GM12878 (cell line): ENCODE measurements around the gene MROH7. TPM values are rescaled to one million over a fixed set of nuclear protein-coding genes. Genes with fewer than 3 reads are reported as not detected.

Experiments used
- ATAC-seq: fragments of 200-7000 bp; cut with Tn5 transposase; 3 replicates; pipeline ENCODE4 v1.9.1; 2020; ENCODE audit warnings: mild to moderate bottlenecking, moderate library complexity
- BruUV-seq: library from RNA; stranded (reverse); fragments of 400-500 nt; replicated peaks from 2 replicates; lab custom pipeline; 2021; lab: Mats Ljungman, UMichigan
- CTCF ChIA-PET: fragments of 300-600 bp; sonication (Branson Sonifier 250); formaldehyde crosslinking; extraction: SDS; loops from one replicate; lab custom pipeline; 2021; ENCODE audit warnings: inconsistent platforms; lab: Yijun Ruan, JAX
- POLR2A ChIA-PET: fragments of 350-600 bp; formaldehyde crosslinking; extraction: SDS; loops from one replicate; lab custom pipeline; 2021; ENCODE audit warnings: inconsistent platforms; lab: Charles Lee
- RAD21 ChIA-PET: fragments of 300-600 bp; sonication (Branson Sonifier 250); formaldehyde crosslinking; loops from one replicate; lab custom pipeline; 2023; ENCODE audit warnings: antibody characterized with exemption; ENCODE audit not compliant: unreplicated experiment; lab: Charles Lee
- SMC1A ChIA-PET: fragments of 300-600 bp; sonication (Branson Sonifier 250); formaldehyde crosslinking; loops from one replicate; lab custom pipeline; 2023; ENCODE audit not compliant: unreplicated experiment, uncharacterized antibody; lab: Charles Lee
- DNase-seq: peaks from one replicate; pipeline ENCODE4 v3.0.0-alpha.2; 2011; ENCODE audit warnings: low read depth, low spot score
- FAIRE-seq: peaks from 3 replicates; lab custom pipeline; 2011; peaks lifted over from hg19 to GRCh38; lab: Jason Lieb, UNC
- H2AFZ ChIP-seq: 2 replicates; pipeline ENCODE4 v1.6.0; 2011; ENCODE audit warnings: low read depth, low read length, control low read depth; ENCODE audit not compliant: control insufficient read depth
- H3K27ac ChIP-seq: 2 replicates; pipeline ENCODE4 v1.5.1; 2011; ENCODE audit warnings: control low read depth; ENCODE audit not compliant: control insufficient read depth, insufficient read depth
- H3K27me3 ChIP-seq, 2 experiments: replicated peaks in 1 of 2; 2 replicates each; pipeline versions ENCODE4 v1.6.0 to v1.6.1; 2011; ENCODE audit warnings: low read length in 1 of 2; ENCODE audit not compliant: control insufficient read depth in 2 of 2, insufficient read depth in 2 of 2
- H3K36me3 ChIP-seq, 2 experiments: 2 replicates each; pipeline ENCODE4 v1.5.1; 2011; ENCODE audit warnings: low read length in 1 of 2; ENCODE audit not compliant: control insufficient read depth in 2 of 2, insufficient read depth in 2 of 2
- H3K4me1 ChIP-seq: 2 replicates; pipeline ENCODE4 v1.6.1; 2011; ENCODE audit warnings: mild to moderate bottlenecking, low read length, moderate library complexity, mixed read lengths; ENCODE audit not compliant: control insufficient read depth, insufficient read depth
- H3K4me2 ChIP-seq: 2 replicates; pipeline ENCODE4 v1.6.0; 2011; ENCODE audit warnings: control low read depth; ENCODE audit not compliant: control insufficient read depth, insufficient read depth
- H3K4me3 ChIP-seq: fragments of 200-600 bp; sonication (generic); 2 replicates; pipeline ENCODE4 v1.5.1; 2016
- H3K79me2 ChIP-seq: 2 replicates; pipeline ENCODE4 v1.6.0; 2011; ENCODE audit warnings: low read length; ENCODE audit not compliant: control insufficient read depth, insufficient read depth
- H3K9ac ChIP-seq: 2 replicates; pipeline ENCODE4 v1.8.0; 2011; ENCODE audit warnings: low read length, control low read depth, mixed read lengths; ENCODE audit not compliant: control insufficient read depth, insufficient read depth
- H3K9me3 ChIP-seq: replicated peaks from 3 replicates; pipeline ENCODE4 v1.5.1; 2011; ENCODE audit warnings: mild to moderate bottlenecking, low read length; ENCODE audit not compliant: control insufficient read depth, insufficient read depth
- H4K20me1 ChIP-seq: 2 replicates; pipeline ENCODE4 v1.6.0; 2011; ENCODE audit not compliant: control insufficient read depth, insufficient read depth
- DPF2 ChIP-seq: fragments of 450-650 bp; IDR thresholded peaks from 2 replicates; pipeline ENCODE4 v1.6.1; 2017; ENCODE audit warnings: mild to moderate bottlenecking
- ETV6 ChIP-seq, 2 experiments: fragments of 450-650 bp in 1 of 2; IDR thresholded peaks in 1 of 2; conservative IDR thresholded peaks in 1 of 2; 2 replicates each; pipeline ENCODE4 v1.6.1; 2014; ENCODE audit warnings: antibody characterized with exemption in 1 of 2, borderline replicate concordance in 1 of 2, low read depth in 1 of 2, mild to moderate bottlenecking in 1 of 2, moderate library complexity in 1 of 2
- EZH2 ChIP-seq: IDR thresholded peaks from 2 replicates; pipeline ENCODE4 v1.6.1; 2012; ENCODE audit warnings: low read depth, mild to moderate bottlenecking, control low read depth, inconsistent platforms, low read length, borderline replicate concordance; ENCODE audit not compliant: control insufficient read depth
- FOS ChIP-seq: IDR thresholded peaks from 3 replicates; pipeline ENCODE4 v1.6.1; 2011; ENCODE audit warnings: borderline replicate concordance; ENCODE audit not compliant: insufficient read length; ENCODE audit errors: extremely low read depth
- HDAC2 ChIP-seq: fragments of 200-600 bp; sonication (generic); IDR thresholded peaks from 2 replicates; pipeline ENCODE4 v1.6.1; 2017
- IRF4 ChIP-seq: IDR thresholded peaks from 2 replicates; pipeline ENCODE4 v1.6.1; 2011; ENCODE audit warnings: low read depth, low read length
- NFIC ChIP-seq: IDR thresholded peaks from 2 replicates; pipeline ENCODE4 v1.6.1; 2012; ENCODE audit warnings: low read depth, mild to moderate bottlenecking, inconsistent platforms, low read length, moderate library complexity
- PAX8 ChIP-seq: fragments of 450-650 bp; IDR thresholded peaks from 2 replicates; pipeline ENCODE4 v1.6.1; 2017; ENCODE audit warnings: mild to moderate bottlenecking, moderate library complexity
- POLR2A ChIP-seq: IDR thresholded peaks from 2 replicates; pipeline ENCODE4 v1.6.1; 2011; ENCODE audit warnings: low read depth, mild to moderate bottlenecking, low read length
- POLR2AphosphoS2 ChIP-seq: IDR thresholded peaks from 2 replicates; pipeline ENCODE4 v1.6.1; 2011; ENCODE audit warnings: low read depth, mild to moderate bottlenecking, low read length, improper control_type of control experiment, moderate library complexity
- SMARCA5 ChIP-seq: fragments of 450-650 bp; IDR thresholded peaks from 2 replicates; pipeline ENCODE4 v1.6.1; 2017; ENCODE audit warnings: mild to moderate bottlenecking
- TCF7 ChIP-seq: IDR thresholded peaks from 2 replicates; pipeline ENCODE4 v1.6.1; 2014; ENCODE audit warnings: antibody characterized with exemption, borderline replicate concordance
- WRNIP1 ChIP-seq: IDR thresholded peaks from 2 replicates; pipeline ENCODE4 v1.6.1; 2011; ENCODE audit warnings: low read depth, low read length, improper control_type of control experiment, borderline replicate concordance
- ZSCAN29 ChIP-seq: fragments of 450-650 bp; IDR thresholded peaks from 2 replicates; pipeline ENCODE4 v1.6.1; 2017; ENCODE audit warnings: mild to moderate bottlenecking, moderate library complexity
- WGBS: methylation state at CpG from one replicate; pipeline ENCODE4 v1.1.6; 2016; ENCODE audit warnings: low lambda C conversion rate; ENCODE audit not compliant: insufficient replicate concordance, insufficient coverage; ENCODE audit errors: missing lambda C conversion rate; 5-methylcytosine and 5-hydroxymethylcytosine counted together
- in situ Hi-C: fragments of 300-500 bp; cut with MboI; formaldehyde crosslinking; loops from 9 replicates; pipeline ENCODE4 v1.14.3; 2018; ENCODE audit warnings: mixed read lengths
- intact Hi-C: fragments of 100-400 bp; cut with micrococcal nuclease; formaldehyde crosslinking; loops from one replicate; pipeline ENCODE4 v1.14.2; 2022; ENCODE audit not compliant: unreplicated experiment
- polyA plus RNA-seq, 11 experiments: library from polyadenylated mRNA; depleted of rRNA in 4 of 11; unstranded in 6 of 11; stranded (reverse) in 5 of 11; fragments of >200 nt; fragmentation: Nextera tagmentation in 4 of 11; fragmentation: Illumina TruSeq in 1 of 11; extraction: Ambion mirVana in 4 of 11; extraction: Trizol in 1 of 11; gene quantifications; 1 replicate in 1 of 11; 2 replicates in 10 of 11; pipeline versions ENCODE4 v1.2.1 to v1.2.3, GENCODE V29; 2011 to 2016; ENCODE audit warnings: inconsistent platforms in 2 of 11, missing spikeins in 2 of 11, low read depth in 1 of 11
- total RNA-seq, 4 experiments: library from RNA; depleted of rRNA in 3 of 4; stranded (reverse); fragments of >200 nt in 3 of 4; fragmentation: Illumina TruSeq in 1 of 4; extraction: Trizol in 1 of 4; gene quantifications; 2 replicates each; pipeline versions ENCODE4 v1.2.1 to v1.2.3, GENCODE V29; 2013 to 2021
- TF ChIP-seq, protein P1 (sequence below): fragments of 450-650 bp; conservative IDR thresholded peaks from 2 replicates; pipeline ENCODE4 v1.6.1; 2017; ENCODE audit warnings: mild to moderate bottlenecking, moderate library complexity
- TF ChIP-seq, protein P2 (sequence below), 3 experiments: IDR thresholded peaks in 2 of 3; conservative IDR thresholded peaks in 1 of 3; 2 replicates each; pipeline ENCODE4 v1.5.1; 2011; ENCODE audit warnings: low read depth in 3 of 3, low read length in 3 of 3, mild to moderate bottlenecking in 3 of 3, control low read depth in 2 of 3, moderate library complexity in 2 of 3, inconsistent platforms in 1 of 3, mixed read lengths in 1 of 3; ENCODE audit not compliant: control insufficient read depth in 2 of 3, insufficient read depth in 1 of 3; ENCODE audit errors: extremely low read depth in 1 of 3
- TF ChIP-seq, protein P3 (sequence below): fragments of 450-650 bp; IDR thresholded peaks from 2 replicates; pipeline ENCODE4 v1.6.1; 2018; ENCODE audit warnings: borderline replicate concordance, mild to moderate bottlenecking; ENCODE audit not compliant: partially characterized antibody
- TF ChIP-seq, protein P4 (sequence below): fragments of 450-650 bp; IDR thresholded peaks from 2 replicates; pipeline ENCODE4 v1.6.1; 2017; ENCODE audit warnings: low read depth, mild to moderate bottlenecking, moderate library complexity

The MROH7 gene
- total and polyA plus RNA-seq, 10 of the 15 experiments (the other 5 are each of a cell fraction or from before 2014, with no cell fraction given): 0.11 TPM; not detected in 9

DNA sequence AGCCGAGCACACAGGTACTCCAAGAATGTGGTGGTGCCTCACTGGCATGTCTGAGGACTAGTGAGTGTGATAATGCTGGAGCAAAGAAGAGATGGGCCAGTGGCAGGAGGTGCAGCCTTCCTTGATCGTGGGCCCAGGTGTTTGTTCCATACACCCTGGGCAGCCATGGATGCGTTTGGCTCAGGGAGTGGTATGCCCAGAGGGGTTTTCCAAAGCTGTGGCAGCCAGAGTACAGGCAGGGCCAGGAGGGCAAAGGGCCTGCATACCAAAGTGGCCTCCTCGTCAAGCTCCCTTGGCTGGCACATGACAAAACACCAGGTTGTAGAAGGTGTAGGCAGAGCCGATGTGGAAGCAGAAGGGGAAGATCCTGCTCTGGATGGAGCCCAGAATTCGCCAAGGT lies 103.7 kb downstream of the MROH7 start:
- no TSS peak for BruUV-seq
- CTCF ChIA-PET: no interaction called here

More for the DNA sequence above, 103.7 kb downstream of the MROH7 start:
- no peak overlapping the region for H3K9ac ChIP-seq
- ATAC-seq (no peak), DNase-seq (no peak)
- intact Hi-C loops: no loop called here
- 78% methylated on average over 6 of the region's 6 CpGs for WGBS
- RAD21 ChIA-PET: no interaction called here
- in situ Hi-C loops: no loop called here
- no peak for TF ChIP-seq FOS
- TF ChIP-seq HDAC2: no peak
- no peak for TF ChIP-seq NFIC
- TF ChIP-seq POLR2A: no peak
- no peak for TF ChIP-seq TCF7
- TF ChIP-seq POLR2AphosphoS2: no peak
- no peak for TF ChIP-seq EZH2
- no peak for TF ChIP-seq IRF4
- TF ChIP-seq WRNIP1: no peak
- TF ChIP-seq, protein P1, sequence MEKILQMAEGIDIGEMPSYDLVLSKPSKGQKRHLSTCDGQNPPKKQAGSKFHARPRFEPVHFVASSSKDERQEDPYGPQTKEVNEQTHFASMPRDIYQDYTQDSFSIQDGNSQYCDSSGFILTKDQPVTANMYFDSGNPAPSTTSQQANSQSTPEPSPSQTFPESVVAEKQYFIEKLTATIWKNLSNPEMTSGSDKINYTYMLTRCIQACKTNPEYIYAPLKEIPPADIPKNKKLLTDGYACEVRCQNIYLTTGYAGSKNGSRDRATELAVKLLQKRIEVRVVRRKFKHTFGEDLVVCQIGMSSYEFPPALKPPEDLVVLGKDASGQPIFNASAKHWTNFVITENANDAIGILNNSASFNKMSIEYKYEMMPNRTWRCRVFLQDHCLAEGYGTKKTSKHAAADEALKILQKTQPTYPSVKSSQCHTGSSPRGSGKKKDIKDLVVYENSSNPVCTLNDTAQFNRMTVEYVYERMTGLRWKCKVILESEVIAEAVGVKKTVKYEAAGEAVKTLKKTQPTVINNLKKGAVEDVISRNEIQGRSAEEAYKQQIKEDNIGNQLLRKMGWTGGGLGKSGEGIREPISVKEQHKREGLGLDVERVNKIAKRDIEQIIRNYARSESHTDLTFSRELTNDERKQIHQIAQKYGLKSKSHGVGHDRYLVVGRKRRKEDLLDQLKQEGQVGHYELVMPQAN: no peak
- TF ChIP-seq, protein P2, sequence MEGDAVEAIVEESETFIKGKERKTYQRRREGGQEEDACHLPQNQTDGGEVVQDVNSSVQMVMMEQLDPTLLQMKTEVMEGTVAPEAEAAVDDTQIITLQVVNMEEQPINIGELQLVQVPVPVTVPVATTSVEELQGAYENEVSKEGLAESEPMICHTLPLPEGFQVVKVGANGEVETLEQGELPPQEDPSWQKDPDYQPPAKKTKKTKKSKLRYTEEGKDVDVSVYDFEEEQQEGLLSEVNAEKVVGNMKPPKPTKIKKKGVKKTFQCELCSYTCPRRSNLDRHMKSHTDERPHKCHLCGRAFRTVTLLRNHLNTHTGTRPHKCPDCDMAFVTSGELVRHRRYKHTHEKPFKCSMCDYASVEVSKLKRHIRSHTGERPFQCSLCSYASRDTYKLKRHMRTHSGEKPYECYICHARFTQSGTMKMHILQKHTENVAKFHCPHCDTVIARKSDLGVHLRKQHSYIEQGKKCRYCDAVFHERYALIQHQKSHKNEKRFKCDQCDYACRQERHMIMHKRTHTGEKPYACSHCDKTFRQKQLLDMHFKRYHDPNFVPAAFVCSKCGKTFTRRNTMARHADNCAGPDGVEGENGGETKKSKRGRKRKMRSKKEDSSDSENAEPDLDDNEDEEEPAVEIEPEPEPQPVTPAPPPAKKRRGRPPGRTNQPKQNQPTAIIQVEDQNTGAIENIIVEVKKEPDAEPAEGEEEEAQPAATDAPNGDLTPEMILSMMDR (IDR thresholded peaks at IDR 0.05 in 2 of 3, conservative IDR thresholded peaks at IDR 0.05 in 1 of 3; ENCODE audit: control insufficient read depth in 2 of 3, extremely low read depth in 1 of 3, insufficient read depth in 1 of 3, low read depth in 3 of 3, low read length in 3 of 3): no peak
- no peak for TF ChIP-seq DPF2
- no peak for TF ChIP-seq ETV6 (conservative IDR thresholded peaks at IDR 0.05 in 1 of 2, IDR thresholded peaks at IDR 0.05 in 1 of 2; ENCODE audit: borderline replicate concordance in 1 of 2, low read depth in 1 of 2)
- TF ChIP-seq SMARCA5: no peak
- TF ChIP-seq PAX8: no peak
- no peak for TF ChIP-seq ZSCAN29
- TF ChIP-seq, protein P3, sequence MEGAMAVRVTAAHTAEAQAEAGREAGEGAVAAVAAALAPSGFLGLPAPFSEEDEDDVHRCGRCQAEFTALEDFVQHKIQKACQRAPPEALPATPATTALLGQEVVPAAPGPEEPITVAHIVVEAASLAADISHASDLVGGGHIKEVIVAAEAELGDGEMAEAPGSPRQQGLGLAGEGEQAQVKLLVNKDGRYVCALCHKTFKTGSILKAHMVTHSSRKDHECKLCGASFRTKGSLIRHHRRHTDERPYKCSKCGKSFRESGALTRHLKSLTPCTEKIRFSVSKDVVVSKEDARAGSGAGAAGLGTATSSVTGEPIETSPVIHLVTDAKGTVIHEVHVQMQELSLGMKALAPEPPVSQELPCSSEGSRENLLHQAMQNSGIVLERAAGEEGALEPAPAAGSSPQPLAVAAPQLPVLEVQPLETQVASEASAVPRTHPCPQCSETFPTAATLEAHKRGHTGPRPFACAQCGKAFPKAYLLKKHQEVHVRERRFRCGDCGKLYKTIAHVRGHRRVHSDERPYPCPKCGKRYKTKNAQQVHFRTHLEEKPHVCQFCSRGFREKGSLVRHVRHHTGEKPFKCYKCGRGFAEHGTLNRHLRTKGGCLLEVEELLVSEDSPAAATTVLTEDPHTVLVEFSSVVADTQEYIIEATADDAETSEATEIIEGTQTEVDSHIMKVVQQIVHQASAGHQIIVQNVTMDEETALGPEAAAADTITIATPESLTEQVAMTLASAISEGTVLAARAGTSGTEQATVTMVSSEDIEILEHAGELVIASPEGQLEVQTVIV: no peak
- TF ChIP-seq, protein P4, sequence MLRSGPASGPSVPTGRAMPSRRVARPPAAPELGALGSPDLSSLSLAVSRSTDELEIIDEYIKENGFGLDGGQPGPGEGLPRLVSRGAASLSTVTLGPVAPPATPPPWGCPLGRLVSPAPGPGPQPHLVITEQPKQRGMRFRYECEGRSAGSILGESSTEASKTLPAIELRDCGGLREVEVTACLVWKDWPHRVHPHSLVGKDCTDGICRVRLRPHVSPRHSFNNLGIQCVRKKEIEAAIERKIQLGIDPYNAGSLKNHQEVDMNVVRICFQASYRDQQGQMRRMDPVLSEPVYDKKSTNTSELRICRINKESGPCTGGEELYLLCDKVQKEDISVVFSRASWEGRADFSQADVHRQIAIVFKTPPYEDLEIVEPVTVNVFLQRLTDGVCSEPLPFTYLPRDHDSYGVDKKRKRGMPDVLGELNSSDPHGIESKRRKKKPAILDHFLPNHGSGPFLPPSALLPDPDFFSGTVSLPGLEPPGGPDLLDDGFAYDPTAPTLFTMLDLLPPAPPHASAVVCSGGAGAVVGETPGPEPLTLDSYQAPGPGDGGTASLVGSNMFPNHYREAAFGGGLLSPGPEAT: no peak
- TF ChIP-seq, all 136 proteins: peak for 0
- H3K79me2 ChIP-seq: no peaks in the 10 kb centered on the region
- H4K20me1 ChIP-seq: no peaks in the 10 kb centered on the region
- ChIA-PET POLR2A (no interaction called here), SMC1A (no interaction called here)
- H2AFZ ChIP-seq: no peak overlapping the region
- H3K36me3 ChIP-seq: peaks cover 9 to 16% of the 10 kb centered on the region in 2 experiments
- H3K4me1 ChIP-seq: no peaks in the 10 kb centered on the region
- no peaks in the 10 kb centered on the region for H3K9me3 ChIP-seq
- FAIRE-seq: no peak
- no peak overlapping the region for H3K4me3 ChIP-seq
- no peak overlapping the region for H3K27ac ChIP-seq
- no peaks in the 10 kb centered on the region for H3K27me3 ChIP-seq
- no peak overlapping the region for H3K4me2 ChIP-seq
